ENCODE data around the gene NGRN.
"Not testable (repeated sequence)": the region's sequence is repeated elsewhere in the genome, so short reads cannot be mapped to it uniquely, and the experiment has no call there.

The NGRN gene

DNA sequence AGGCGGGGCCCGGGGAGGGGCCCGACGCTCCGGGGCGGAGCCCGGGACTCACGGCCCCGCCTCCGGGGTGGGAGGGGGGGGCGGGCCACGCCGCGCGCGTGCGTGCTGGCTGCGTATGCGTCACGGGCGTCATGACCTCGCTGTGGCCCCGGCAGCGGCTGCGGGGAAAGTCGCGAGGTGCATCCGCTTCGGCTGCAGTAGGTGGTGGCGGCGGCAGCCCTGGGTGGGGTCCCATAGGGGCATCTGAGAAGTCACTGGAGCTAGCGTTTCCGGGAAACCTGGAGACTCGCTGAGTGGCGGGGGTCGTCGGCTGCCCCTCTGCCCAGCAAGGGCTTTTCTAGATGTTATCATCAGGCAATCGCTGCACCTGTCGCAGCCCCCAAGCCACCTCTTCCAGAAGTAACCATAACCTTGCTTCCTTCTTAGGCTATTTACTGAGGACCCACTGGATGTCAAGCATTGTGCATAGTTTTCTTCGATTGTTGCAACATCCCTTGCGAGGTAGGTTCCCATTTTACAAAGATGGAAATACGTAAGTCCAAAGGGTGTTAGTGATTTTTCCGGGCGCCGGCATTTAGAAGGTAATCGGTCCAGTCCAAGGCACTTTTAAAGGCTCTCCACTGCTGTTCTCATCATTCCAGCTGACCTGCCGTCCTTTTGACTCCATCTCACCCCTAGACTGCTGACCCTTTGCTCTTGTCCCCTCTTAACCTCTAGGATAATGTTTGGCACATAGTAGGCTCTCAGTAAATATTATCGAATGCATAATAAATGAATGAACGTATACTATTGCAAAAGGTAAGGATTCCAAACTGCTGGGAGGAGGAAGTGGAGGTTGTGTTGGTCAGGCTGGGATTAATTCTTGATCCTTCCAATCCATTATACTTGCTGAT lies 31.1 kb upstream of the NGRN start, which contains the start of gene GDPGP1:
GDPGP1 (plus strand) TSS at position 114 of the 893 bp plus-strand sequence. CDS start 6,700 bp downstream, outside the sequence.
- no peak for DNase-seq

GRCh38 chr15:90239371-90239770 lies 26.1 kb upstream of the NGRN start:
- no peak for DNase-seq

DNA sequence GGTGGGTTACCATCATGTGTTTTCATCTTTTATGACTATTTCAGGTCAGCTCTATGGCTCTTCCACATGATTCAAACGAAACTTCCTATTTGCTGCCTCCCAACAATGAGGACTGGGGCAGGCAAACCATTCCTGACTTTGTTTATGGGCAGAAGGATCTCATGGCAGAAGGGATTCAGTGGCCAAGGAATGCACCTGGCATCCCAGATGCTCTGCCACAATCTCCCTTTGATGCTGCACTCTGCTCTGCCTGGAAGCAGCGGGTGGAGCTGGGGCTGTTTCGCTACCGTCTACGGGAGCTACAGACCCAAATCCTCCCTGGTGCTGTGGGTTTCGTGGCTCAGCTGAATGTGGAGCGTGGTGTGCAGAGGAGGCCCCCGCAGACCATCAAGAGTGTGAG lies 24.6 kb upstream of the NGRN start:
- DNase-seq = no peak

GRCh38 chr15:90241343-90242192 lies 23.9 kb upstream of the NGRN start:
- DNase-seq = no peak

DNA sequence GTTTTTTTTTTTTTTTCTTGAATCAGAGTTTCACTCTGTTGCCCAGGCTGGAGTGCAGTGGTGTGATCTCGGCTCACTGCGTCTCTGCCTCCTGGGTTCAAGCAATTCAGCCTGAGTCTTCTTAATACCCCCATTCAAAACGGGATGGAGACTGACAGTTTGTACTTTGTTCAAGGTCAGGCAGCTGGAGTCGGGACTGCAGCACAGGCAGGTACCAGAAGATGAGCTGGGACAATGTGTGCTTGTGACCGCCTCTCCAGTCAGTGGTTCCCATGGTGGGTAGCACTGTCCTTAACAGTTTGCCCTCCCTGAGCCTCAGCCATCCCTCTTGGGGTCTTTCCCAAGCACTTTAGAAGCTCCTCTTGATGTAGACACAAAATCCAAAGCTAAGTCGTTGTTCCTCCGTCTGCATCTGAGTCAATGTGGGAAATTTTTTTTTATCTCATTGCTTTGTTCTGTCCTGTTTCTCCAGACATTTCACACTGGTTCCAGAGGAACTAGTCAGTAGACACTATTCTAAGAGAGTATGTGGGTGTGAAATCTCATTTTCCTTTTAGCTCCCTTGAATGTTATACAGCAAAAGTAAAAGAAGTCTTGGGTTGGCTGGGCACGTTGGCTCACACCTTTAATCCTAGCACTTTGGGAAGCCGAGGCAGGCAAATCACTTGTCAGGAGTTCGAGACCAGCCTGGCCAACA lies 21.4 kb upstream of the NGRN start:
- DNase-seq = no peak

- DNase-seq = no peak
Observed at GRCh38 chr15:90248789-90249202, 16.7 kb upstream of the NGRN start.

- peak; percentile 63 for DNase-seq
Observed at GRCh38 chr15:90249203-90249863, 16.1 kb upstream of the NGRN start, which contains the start of gene TTLL13. TSS of gene TTLL13 (plus strand) at chr15:90249556. CDS start at chr15:90250631, 1,075 bp downstream.

GRCh38 chr15:90257776-90258175 lies 7.7 kb upstream of the NGRN start:
- no peak for DNase-seq

GRCh38 chr15:90259524-90259923 lies 5.9 kb upstream of the NGRN start:
- DNase-seq = no peak

DNA sequence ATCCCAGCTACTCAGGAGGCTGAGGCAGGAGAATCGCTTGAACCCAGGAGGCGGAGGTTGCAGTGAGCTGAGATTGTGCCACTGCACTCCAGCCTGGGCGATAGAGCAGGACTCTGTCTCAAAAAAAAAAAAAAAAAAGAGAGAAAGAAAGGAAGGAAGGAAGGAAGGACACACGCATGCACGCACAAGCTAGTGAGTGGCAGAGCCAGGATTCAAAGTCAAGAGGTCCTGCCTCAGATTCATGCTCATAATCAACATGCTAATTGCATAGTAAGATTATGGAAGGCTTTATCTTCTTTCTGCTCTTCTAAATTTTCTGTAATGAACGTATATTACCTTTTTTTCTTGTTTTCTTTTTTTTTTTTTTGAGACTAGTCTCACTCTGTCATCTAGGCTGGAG lies 4.7 kb upstream of the NGRN start:
- DNase-seq = not testable (repeated sequence)

GRCh38 chr15:90261811-90262210 lies 3.7 kb upstream of the NGRN start:
- DNase-seq = no peak

DNA sequence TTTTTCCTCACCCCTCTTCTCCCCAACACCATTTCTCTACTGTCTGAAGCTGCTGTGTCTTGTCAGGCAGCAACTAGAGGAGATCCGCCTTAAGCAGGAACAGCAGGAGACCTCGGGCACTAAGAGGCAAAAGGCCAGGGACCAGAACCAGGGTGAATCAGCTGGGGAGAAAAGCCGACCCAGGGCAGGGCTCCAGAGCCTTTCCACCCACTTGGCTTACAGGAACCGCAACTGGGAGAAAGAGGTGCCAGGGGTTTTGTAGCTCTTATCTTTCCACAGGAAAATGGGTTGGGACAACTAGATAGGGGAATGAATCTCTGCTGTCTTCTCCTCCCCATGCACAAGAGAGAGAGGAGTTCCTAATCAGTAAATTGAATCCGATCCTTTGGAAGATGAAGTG lies 3.0 kb upstream of the NGRN start:
- no peak for DNase-seq

DNA sequence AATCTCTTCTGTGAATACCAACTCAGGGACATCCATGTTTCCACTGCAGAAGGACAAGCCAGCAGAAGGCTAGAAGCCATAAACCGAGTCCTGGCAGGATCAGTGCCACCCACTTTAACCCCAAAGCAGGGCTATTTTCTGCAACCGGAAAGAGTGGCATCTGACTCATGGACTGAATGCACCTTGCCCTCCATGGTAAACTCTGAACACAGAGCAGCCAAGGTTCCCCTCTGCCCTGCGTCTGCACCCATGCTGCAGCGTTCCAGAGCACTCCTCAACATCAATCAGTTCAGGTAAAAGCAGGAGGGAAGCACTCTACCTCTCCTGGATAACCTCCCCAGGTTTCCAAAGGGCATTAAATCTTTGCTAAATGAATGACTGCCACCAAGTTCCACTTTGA lies 801 bp upstream of the NGRN start:
- DNase-seq = no peak

DNA sequence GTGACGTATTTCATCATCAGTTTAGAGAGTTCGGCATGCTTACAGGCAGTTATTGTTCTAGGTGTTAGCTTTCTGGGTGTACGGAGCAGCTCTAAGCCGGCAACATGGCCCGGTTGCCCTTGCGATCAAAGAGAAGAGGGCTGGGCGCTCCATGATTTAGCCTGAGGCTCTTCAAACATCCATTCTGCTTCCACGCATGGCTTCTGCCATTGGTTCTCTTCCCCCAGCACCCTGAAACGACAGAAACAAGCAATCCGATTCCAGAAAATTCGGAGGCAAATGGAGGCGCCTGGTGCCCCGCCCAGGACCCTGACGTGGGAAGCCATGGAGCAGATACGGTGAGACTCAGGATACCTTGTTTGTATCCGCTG lies 574 bp downstream of the NGRN start:
- DNase-seq = peak; percentile 51

DNA sequence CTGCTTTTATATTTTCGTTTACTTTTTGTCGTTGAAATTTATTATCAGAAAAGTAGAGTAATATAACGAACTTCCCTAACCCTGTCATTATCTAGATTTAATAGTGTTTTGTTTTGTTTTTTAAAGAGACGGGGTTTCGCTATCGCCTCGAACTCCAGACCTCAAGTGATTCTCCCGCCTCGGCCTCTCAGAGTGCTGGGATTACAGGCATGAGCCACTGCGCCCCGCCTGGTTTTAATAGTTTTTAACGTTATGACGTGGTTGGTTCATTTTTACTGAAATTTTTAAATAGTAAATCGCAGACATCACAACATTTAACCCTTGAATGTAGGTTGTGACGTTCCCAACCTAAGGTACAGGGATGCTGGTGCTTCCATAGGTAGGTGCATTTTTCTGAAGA lies 1.0 kb downstream of the NGRN start:
- DNase-seq = no peak

DNA sequence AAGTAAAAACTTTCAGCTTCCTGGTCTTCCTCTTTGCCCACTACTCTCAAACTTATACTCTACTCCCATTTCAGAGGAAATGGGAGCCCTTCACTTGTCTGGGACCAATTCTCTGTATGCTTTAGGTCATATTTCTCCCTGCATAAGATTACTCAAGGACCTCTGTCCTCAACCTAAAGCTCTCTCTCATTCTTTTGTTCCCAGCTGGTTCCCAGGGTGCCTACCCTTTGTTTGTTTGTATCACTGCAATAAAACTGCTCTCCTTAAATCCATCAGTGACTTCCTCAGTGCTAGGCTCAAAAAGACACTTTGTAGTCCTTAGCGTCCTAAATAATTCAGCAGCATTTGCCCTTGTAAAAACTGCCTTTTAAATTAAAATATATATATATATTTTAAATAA lies 2.9 kb downstream of the NGRN start:
- no peak for DNase-seq

GRCh38 chr15:90270502-90271150 lies 5.2 kb downstream of the NGRN start:
- no peak for DNase-seq

- no peak for DNase-seq
Observed at GRCh38 chr15:90271459-90272166, 6.1 kb downstream of the NGRN start.

DNA sequence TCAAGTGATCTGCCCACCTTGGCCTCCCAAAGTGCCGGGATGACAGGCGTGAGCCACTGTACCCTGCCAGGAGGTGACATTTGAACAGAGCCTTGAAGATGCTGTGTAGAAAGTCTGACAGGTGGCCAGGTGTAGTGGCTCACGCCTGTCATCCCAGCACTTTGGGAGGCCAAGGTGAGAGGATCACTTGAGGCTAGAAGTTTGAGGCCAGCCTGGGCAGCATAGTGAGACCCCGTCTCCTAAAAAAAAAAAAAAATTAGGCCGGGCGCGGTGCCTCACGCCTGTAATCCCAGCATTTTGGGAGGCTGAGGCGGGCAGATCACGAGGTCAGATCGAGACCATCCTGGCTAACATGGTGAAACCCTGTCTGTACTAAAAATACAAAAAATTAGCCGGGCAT lies 13.0 kb downstream of the NGRN start:
- not testable (repeated sequence) for DNase-seq

- DNase-seq = not testable (repeated sequence)
Observed at GRCh38 chr15:90280743-90281142, 15.3 kb downstream of the NGRN start.

GRCh38 chr15:90281637-90282036 lies 16.2 kb downstream of the NGRN start:
- not testable (repeated sequence) for DNase-seq
